Calu3 (cell line): ENCODE measurements around the gene FRMPD4. TPM values are rescaled to one million over a fixed set of nuclear protein-coding genes. Genes with fewer than 3 reads are reported as not detected.

Experiments
- BruUV-seq: library from RNA; stranded (reverse); fragments of 400-500 nt; replicated peaks from 2 replicates; lab custom pipeline; 2021; lab: Mats Ljungman, UMichigan
- CTCF ChIA-PET: fragments of 300-600 bp; sonication (Branson Sonifier 250); formaldehyde crosslinking; loops from one replicate; lab custom pipeline; 2022; ENCODE audit warnings: antibody characterized with exemption; lab: Charles Lee
- DNase-seq: peaks from one replicate; pipeline ENCODE4 v3.0.0; 2022
- H3K27ac Mint-ChIP-seq: one replicate; pipeline ENCODE4 v1.8.0; 2022; ENCODE audit warnings: mixed read lengths; ENCODE audit not compliant: unreplicated experiment
- H3K27me3 Mint-ChIP-seq: one replicate; pipeline ENCODE4 v1.8.0; 2022; ENCODE audit warnings: mixed read lengths; ENCODE audit not compliant: unreplicated experiment
- H3K36me3 Mint-ChIP-seq: one replicate; pipeline ENCODE4 v1.8.0; 2022; ENCODE audit warnings: mild to moderate bottlenecking, moderate library complexity, mixed read lengths; ENCODE audit not compliant: insufficient read depth, unreplicated experiment
- H3K4me1 Mint-ChIP-seq: one replicate; pipeline ENCODE4 v1.8.0; 2022; ENCODE audit warnings: mild to moderate bottlenecking, low read depth, mixed read lengths; ENCODE audit not compliant: unreplicated experiment
- H3K4me3 Mint-ChIP-seq: one replicate; pipeline ENCODE4 v1.8.0; 2022; ENCODE audit warnings: mild to moderate bottlenecking, low read depth, moderate library complexity, mixed read lengths; ENCODE audit not compliant: unreplicated experiment
- H3K9me3 Mint-ChIP-seq: one replicate; pipeline ENCODE4 v1.8.0; 2022; ENCODE audit warnings: low read depth, mixed read lengths; ENCODE audit not compliant: unreplicated experiment
- CTCF ChIP-seq: fragments of 200-600 bp; IDR thresholded peaks from one replicate; pipeline ENCODE4 v1.8.0; 2022; ENCODE audit warnings: antibody characterized with exemption; ENCODE audit not compliant: unreplicated experiment
- intact Hi-C: fragments of 100-400 bp; cut with micrococcal nuclease; formaldehyde crosslinking; loops from one replicate; pipeline ENCODE4 v1.10.0; 2022; ENCODE audit not compliant: unreplicated experiment
- total RNA-seq: library from RNA; stranded (reverse); gene quantifications from 2 replicates; pipeline ENCODE4 v1.2.3, GENCODE V29; 2022

Gene FRMPD4
- total RNA-seq, 1 experiment from 2014 or later, result not detected

- Mint-ChIP-seq H3K9me3 (no peaks in the 10 kb centered on the region), H3K4me1 (no peaks in the 10 kb centered on the region), H3K4me3 (no peak overlapping the region), H3K27ac (no peak overlapping the region), H3K36me3 (no peaks in the 10 kb centered on the region), H3K27me3 (peaks cover 14% of the 10 kb centered on the region)
- CTCF ChIA-PET, result no interaction called here
- intact Hi-C loops, result no loop called here
- no peak for DNase-seq
- TF ChIP-seq CTCF, result no peak
- BruUV-seq, result no TSS peak
These were observed 443.3 kb downstream of the FRMPD4 start for GRCh38 chrX:12581546-12581945.

- Mint-ChIP-seq H3K27me3 (peaks cover 3% of the 10 kb centered on the region), H3K4me3 (no peak overlapping the region), H3K9me3 (no peaks in the 10 kb centered on the region), H3K36me3 (no peaks in the 10 kb centered on the region), H3K27ac (no peak overlapping the region), H3K4me1 (no peaks in the 10 kb centered on the region)
- intact Hi-C loops, result no loop called here
- CTCF ChIA-PET, result no interaction called here
- TF ChIP-seq CTCF, result no peak
- BruUV-seq, result no TSS peak
- DNase-seq, result no peak
These were observed 444.4 kb downstream of the FRMPD4 start for GRCh38 chrX:12582649-12583048.

- no peaks in the 10 kb centered on the region for H3K27me3 Mint-ChIP-seq
- no peak overlapping the region for H3K27ac Mint-ChIP-seq
- H3K36me3 Mint-ChIP-seq, result no peaks in the 10 kb centered on the region
- intact Hi-C loops, result no loop called here
- H3K4me1 Mint-ChIP-seq, result no peaks in the 10 kb centered on the region
- no peak overlapping the region for H3K4me3 Mint-ChIP-seq
- DNase-seq, result no peak
- CTCF ChIA-PET, result no interaction called here
- H3K9me3 Mint-ChIP-seq, result no peaks in the 10 kb centered on the region
- no TSS peak for BruUV-seq
- no peak for TF ChIP-seq CTCF
These were observed 445.3 kb downstream of the FRMPD4 start for GRCh38 chrX:12583543-12583942.

GRCh38 chrX:12595720-12596119, 457.4 kb downstream of the FRMPD4 start:
- peaks cover 6% of the 10 kb centered on the region for H3K4me1 Mint-ChIP-seq
- no peaks in the 10 kb centered on the region for H3K36me3 Mint-ChIP-seq
- no peak for DNase-seq
- no peak overlapping the region for H3K4me3 Mint-ChIP-seq
- H3K27me3 Mint-ChIP-seq, result no peaks in the 10 kb centered on the region
- no peaks in the 10 kb centered on the region for H3K9me3 Mint-ChIP-seq
- H3K27ac Mint-ChIP-seq, result no peak overlapping the region
- no TSS peak for BruUV-seq
- TF ChIP-seq CTCF, result no peak
- intact Hi-C loops, result no loop called here
- CTCF ChIA-PET, result interaction anchor here (0.5 to 1.2 kb wide), 4 partner anchors 9 to 918 kb away, joined by 3 to 8 read pairs (median 4); no protein-coding TSS in a partner anchor
